Measurements from ENCODE around the gene PTPRK. TPM values are rescaled to one million over a fixed set of nuclear protein-coding genes. Genes with fewer than 3 reads are reported as not detected.

Gene PTPRK
- total and polyA plus RNA-seq, 2 donors (not counting 1 experiment from before 2014, with no cell fraction given), result 16.2 to 18.7 TPM

- H3K27me3 Mint-ChIP-seq, result no peaks in the 10 kb centered on the region
- Histone ChIP-seq H3K4me3 (ENCODE audit: control extremely low read depth in 1 of 5, extremely low read depth in 1 of 5, insufficient read depth in 1 of 5, low read depth in 2 of 5, low read length in 4 of 5) (no peak overlapping the region), H3K79me2 (ENCODE audit: control insufficient read depth, insufficient read depth, low read length) (no peaks in the 10 kb centered on the region), H3K36me3 (replicated peaks in 1 of 2; ENCODE audit: control extremely low read depth in 1 of 2, control insufficient read depth in 1 of 2, extremely low read depth in 1 of 2, insufficient read depth in 2 of 2, low read length in 1 of 2) (no peaks in the 10 kb centered on the region), H2AFZ (ENCODE audit: insufficient read depth, low read depth, low read length, poor library complexity, severe bottlenecking) (no peak overlapping the region), H3K9ac (ENCODE audit: low read length) (peak overlapping the region; percentile 20), H3K4me2 (replicated peaks; ENCODE audit: low read depth, low read length, poor library complexity, severe bottlenecking) (peak overlapping the region; percentile 9), H4K20me1 (ENCODE audit: control insufficient read depth, insufficient read depth, low read length, poor library complexity, severe bottlenecking) (peaks cover 11% of the 10 kb centered on the region), H3K27ac (ENCODE audit: low read length in 2 of 2) (no peak overlapping the region), H3K9me3 (ENCODE audit: control extremely low read depth in 1 of 3, control insufficient read depth in 2 of 3, insufficient read depth in 1 of 3, low read length in 2 of 3) (no peaks in the 10 kb centered on the region), H3K27me3 (replicated peaks in 1 of 4; ENCODE audit: control extremely low read depth in 1 of 4, control insufficient read depth in 3 of 4, insufficient read depth in 4 of 4, low read length in 3 of 4) (no peaks in the 10 kb centered on the region), H3K4me1 (ENCODE audit: control insufficient read depth in 2 of 2, insufficient read depth in 2 of 2, low read length in 2 of 2) (peaks cover 0 to 4% of the 10 kb centered on the region in 2 donors)
- H3K9me3 Mint-ChIP-seq (ENCODE audit: insufficient read depth), result no peaks in the 10 kb centered on the region
- intact Hi-C loops (cut with micrococcal nuclease), result no loop called here
- ATAC-seq (ENCODE audit: low read depth), result no peak
- no peak for DNase-seq
- no peak overlapping the region for H3K27ac Mint-ChIP-seq
- WGBS (ENCODE audit: insufficient coverage), result no CpG with 5 or more reads among the region's 2 CpGs
- ChIA-PET CTCF (no interaction called here), POLR2A (no interaction called here)
- peaks cover 9% of the 10 kb centered on the region for H3K4me1 Mint-ChIP-seq
- no peak overlapping the region for H3K4me3 Mint-ChIP-seq
- TF ChIP-seq EZH2 (IDR thresholded peaks at IDR 0.05; ENCODE audit: borderline replicate concordance, insufficient read depth, low read depth, low read length, poor library complexity, severe bottlenecking) (no peak), CTCF (IDR thresholded peaks at IDR 0.05) (no peak)
Observed at GRCh38 chr6:128112494-128112893, 407.9 kb downstream of the PTPRK start.

GRCh38 chr6:128111096-128111495 lies 409.3 kb downstream of the PTPRK start:
- intact Hi-C loops (cut with micrococcal nuclease), result no loop called here
- no peak for DNase-seq
- H4K20me1 ChIP-seq (ENCODE audit: control insufficient read depth, insufficient read depth, low read length, poor library complexity, severe bottlenecking), result peaks cover 11% of the 10 kb centered on the region
- WGBS (ENCODE audit: insufficient coverage), result 100% methylated on average over 1 of the region's 2 CpGs
- ChIA-PET CTCF (no interaction called here), POLR2A (no interaction called here)
- no peaks in the 10 kb centered on the region for H3K9me3 ChIP-seq (ENCODE audit: control extremely low read depth in 1 of 3, control insufficient read depth in 2 of 3, insufficient read depth in 1 of 3, low read length in 2 of 3)
- Mint-ChIP-seq H3K4me3 (no peak overlapping the region), H3K27me3 (no peaks in the 10 kb centered on the region), H3K4me1 (peaks cover 9% of the 10 kb centered on the region), H3K9me3 (ENCODE audit: insufficient read depth) (no peaks in the 10 kb centered on the region), H3K27ac (no peak overlapping the region)
- TF ChIP-seq EZH2 (IDR thresholded peaks at IDR 0.05; ENCODE audit: borderline replicate concordance, insufficient read depth, low read depth, low read length, poor library complexity, severe bottlenecking) (no peak), CTCF (IDR thresholded peaks at IDR 0.05) (no peak)
- H3K27me3 ChIP-seq (replicated peaks in 1 of 4; ENCODE audit: control extremely low read depth in 1 of 4, control insufficient read depth in 3 of 4, insufficient read depth in 4 of 4, low read length in 3 of 4), result no peaks in the 10 kb centered on the region
- no peak for ATAC-seq (ENCODE audit: low read depth)
- H2AFZ ChIP-seq (ENCODE audit: insufficient read depth, low read depth, low read length, poor library complexity, severe bottlenecking), result no peak overlapping the region
- no peak overlapping the region for H3K9ac ChIP-seq (ENCODE audit: low read length)
- no peak overlapping the region for H3K4me3 ChIP-seq (ENCODE audit: control extremely low read depth in 1 of 5, extremely low read depth in 1 of 5, insufficient read depth in 1 of 5, low read depth in 2 of 5, low read length in 4 of 5)
- H3K4me2 ChIP-seq (replicated peaks; ENCODE audit: low read depth, low read length, poor library complexity, severe bottlenecking), result no peak overlapping the region
- peaks cover 0 to 4% of the 10 kb centered on the region in 2 donors for H3K4me1 ChIP-seq (ENCODE audit: control insufficient read depth in 2 of 2, insufficient read depth in 2 of 2, low read length in 2 of 2)
- H3K27ac ChIP-seq (ENCODE audit: low read length in 2 of 2), result no peak overlapping the region
- H3K36me3 ChIP-seq (replicated peaks in 1 of 2; ENCODE audit: control extremely low read depth in 1 of 2, control insufficient read depth in 1 of 2, extremely low read depth in 1 of 2, insufficient read depth in 2 of 2, low read length in 1 of 2), result no peaks in the 10 kb centered on the region
- no peaks in the 10 kb centered on the region for H3K79me2 ChIP-seq (ENCODE audit: control insufficient read depth, insufficient read depth, low read length)
